Skeletal muscle satellite cell (primary cell): Measurements from ENCODE around the gene NUDT9. TPM values are rescaled to one million over a fixed set of nuclear protein-coding genes. Genes with fewer than 3 reads are reported as not detected.
A peak's percentile ranks its signal among the peaks of the same experiment; 100 is the strongest.
"Not testable (repeated sequence)": the region's sequence is repeated elsewhere in the genome, so short reads cannot be mapped to it uniquely, and the experiment has no call there.

Source experiments
- H3K27me3 ChIP-seq: 2 replicates; pipeline ENCODE4 v1.7.0; 2013; ENCODE audit warnings: low read length; ENCODE audit not compliant: control insufficient read depth, insufficient read depth
- H3K36me3 ChIP-seq: 2 replicates; pipeline ENCODE4 v1.7.0; 2013; ENCODE audit warnings: mild to moderate bottlenecking, control low read depth, low read length; ENCODE audit not compliant: insufficient read depth
- H3K4me1 ChIP-seq: 2 replicates; pipeline ENCODE4 v1.7.0; 2013; ENCODE audit warnings: low read length; ENCODE audit not compliant: control insufficient read depth, insufficient read depth
- H3K4me2 ChIP-seq: 2 replicates; pipeline ENCODE4 v1.7.0; 2013; ENCODE audit warnings: mild to moderate bottlenecking, low read length
- H3K4me3 ChIP-seq: 2 replicates; pipeline ENCODE4 v1.7.0; 2013; ENCODE audit warnings: low read length
- H3K9ac ChIP-seq: 2 replicates; pipeline ENCODE4 v1.7.0; 2013; ENCODE audit warnings: mild to moderate bottlenecking, low read depth, low read length, moderate library complexity
- H3K9me3 ChIP-seq: replicated peaks from 2 replicates; pipeline ENCODE4 v1.7.0; 2013; ENCODE audit warnings: mild to moderate bottlenecking, control low read depth, low read length
- total RNA-seq: library from RNA; depleted of rRNA; stranded (reverse); fragments of >200 nt; gene quantifications from 2 replicates; pipeline ENCODE4 v1.2.3, GENCODE V29; 2012; rRNA removed

NUDT9 gene, protein sequence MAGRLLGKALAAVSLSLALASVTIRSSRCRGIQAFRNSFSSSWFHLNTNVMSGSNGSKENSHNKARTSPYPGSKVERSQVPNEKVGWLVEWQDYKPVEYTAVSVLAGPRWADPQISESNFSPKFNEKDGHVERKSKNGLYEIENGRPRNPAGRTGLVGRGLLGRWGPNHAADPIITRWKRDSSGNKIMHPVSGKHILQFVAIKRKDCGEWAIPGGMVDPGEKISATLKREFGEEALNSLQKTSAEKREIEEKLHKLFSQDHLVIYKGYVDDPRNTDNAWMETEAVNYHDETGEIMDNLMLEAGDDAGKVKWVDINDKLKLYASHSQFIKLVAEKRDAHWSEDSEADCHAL
- 7.0 and 7.9 TPM in 2 replicates for total RNA-seq

DNA sequence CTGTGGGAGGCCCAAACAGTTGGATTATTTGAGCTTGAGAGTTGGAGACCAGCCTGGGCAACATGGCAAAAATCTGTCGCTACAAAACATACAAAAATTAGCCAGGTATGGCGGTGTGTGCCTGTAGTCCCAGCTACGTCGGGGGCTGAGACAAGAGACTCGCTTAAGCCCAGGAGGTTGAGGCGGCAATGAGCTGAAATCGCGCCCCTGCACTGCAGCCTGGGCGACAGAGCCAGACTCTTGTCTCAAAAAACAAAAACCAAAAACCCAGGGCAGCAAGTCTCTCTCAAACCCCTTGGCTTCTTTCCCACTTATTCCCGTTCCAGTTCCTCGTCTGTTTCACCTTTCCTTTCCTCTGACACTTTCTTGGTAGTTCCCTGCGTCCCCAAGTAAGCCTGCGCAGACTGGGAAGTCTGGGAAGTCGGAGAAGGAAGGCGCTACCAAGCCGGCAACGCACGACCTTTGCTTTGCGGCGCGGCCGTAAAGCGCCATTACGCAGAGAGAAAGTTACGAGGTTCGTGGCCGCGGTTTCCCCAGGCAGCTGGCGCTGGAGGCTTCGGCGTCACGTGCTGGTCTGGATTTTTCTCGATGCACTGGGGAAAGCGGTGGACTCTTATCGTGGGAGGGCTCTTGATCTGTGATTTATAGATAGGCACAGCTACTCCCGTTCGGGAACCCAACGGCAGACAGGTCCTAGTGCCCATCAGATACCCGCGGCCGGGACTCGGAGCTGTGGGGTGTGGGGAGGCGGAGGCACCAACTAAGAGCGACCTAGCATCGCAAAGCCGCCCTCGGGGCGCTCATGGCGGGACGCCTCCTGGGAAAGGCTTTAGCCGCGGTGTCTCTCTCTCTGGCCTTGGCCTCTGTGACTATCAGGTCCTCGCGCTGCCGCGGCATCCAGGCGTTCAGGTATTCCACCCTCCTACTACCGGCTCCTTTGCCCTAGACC, at the start of gene NUDT9:
Gene NUDT9 (plus strand): TSS at position 470 of the 949 bp plus-strand sequence. CDS start 333 bp downstream, at position 803.
- peak within 1 kb of the TSS; percentile 92 for H3K9ac ChIP-seq
- peaks cover 19% of the 10 kb centered on the region for H3K4me1 ChIP-seq
- peak within 1 kb of the TSS; percentile 93 for H3K4me2 ChIP-seq
- H3K9me3 ChIP-seq, result no peaks in the 10 kb centered on the region
- peak within 1 kb of the TSS; percentile 91 for H3K4me3 ChIP-seq
- no peaks in the 10 kb centered on the region for H3K36me3 ChIP-seq
- no peaks in the 10 kb centered on the region for H3K27me3 ChIP-seq

DNA sequence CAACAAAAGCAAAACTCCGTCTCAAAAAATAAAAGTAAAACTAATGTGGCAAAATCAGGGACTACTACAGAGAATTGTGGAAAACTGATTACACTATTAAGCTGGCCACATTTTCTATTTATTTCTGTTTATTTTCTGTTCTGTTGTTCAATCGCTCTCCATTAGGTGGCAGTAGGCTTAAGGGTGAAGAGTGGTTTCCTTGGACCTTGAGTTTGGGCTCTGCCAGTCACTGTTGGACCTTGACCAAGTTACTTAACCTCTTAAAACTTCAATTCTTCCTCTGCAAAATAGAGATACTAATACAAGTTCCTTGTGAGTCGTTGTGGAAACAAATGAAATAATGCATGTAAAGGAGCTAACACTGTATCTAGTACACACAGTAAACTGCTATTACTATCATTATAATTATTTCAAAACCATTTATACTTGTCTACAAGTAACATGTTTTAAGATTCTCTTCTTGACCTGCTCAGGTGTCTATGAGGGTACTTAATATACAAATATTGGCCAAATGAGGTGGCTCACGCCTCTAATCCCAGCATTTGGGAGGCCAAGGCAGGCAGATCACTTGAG, 46.6 kb upstream of the NUDT9 start:
- H3K4me2 ChIP-seq, result no peak overlapping the region
- H3K4me3 ChIP-seq, result no peak overlapping the region
- peaks cover 23% of the 10 kb centered on the region for H3K36me3 ChIP-seq

DNA sequence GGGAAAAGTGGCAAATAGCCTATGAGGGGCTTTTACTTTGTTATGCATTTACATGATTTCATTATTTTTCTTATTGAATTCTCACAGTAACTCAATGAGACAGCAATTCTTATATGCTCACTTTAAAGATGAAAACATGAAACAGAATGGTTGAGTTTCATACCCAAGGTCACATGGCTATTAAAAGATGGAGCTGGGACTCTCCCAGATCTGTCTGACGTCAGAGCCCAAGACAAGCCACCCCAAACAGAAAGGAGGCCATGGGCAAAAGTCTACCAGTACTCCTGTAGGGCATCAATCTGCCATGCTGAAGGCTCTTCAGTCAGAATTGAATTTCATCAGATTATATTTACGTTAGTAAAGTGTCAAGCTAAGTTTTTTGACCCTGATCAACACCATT, 44.6 kb upstream of the NUDT9 start:
- Histone ChIP-seq H3K9ac (no peak overlapping the region), H3K4me1 (peaks cover 10% of the 10 kb centered on the region), H3K36me3 (peaks cover 12% of the 10 kb centered on the region), H3K4me2 (no peak overlapping the region), H3K4me3 (no peak overlapping the region), H3K9me3 (no peaks in the 10 kb centered on the region), H3K27me3 (no peaks in the 10 kb centered on the region)

More for the DNA sequence above, 46.6 kb upstream of the NUDT9 start:
- Histone ChIP-seq H3K9ac (no peak overlapping the region), H3K27me3 (no peaks in the 10 kb centered on the region), H3K4me1 (peaks cover 10% of the 10 kb centered on the region), H3K9me3 (no peaks in the 10 kb centered on the region)

GRCh38 chr4:87382116-87382515, 40.3 kb upstream of the NUDT9 start:
- no peaks in the 10 kb centered on the region for H3K9me3 ChIP-seq
- no peak overlapping the region for H3K4me3 ChIP-seq
- no peak overlapping the region for H3K4me2 ChIP-seq
- H3K27me3 ChIP-seq, result no peaks in the 10 kb centered on the region
- no peak overlapping the region for H3K9ac ChIP-seq
- H3K4me1 ChIP-seq, result no peaks in the 10 kb centered on the region
- no peaks in the 10 kb centered on the region for H3K36me3 ChIP-seq

GRCh38 chr4:87382931-87383330, 39.4 kb upstream of the NUDT9 start:
- no peaks in the 10 kb centered on the region for H3K9me3 ChIP-seq
- H3K27me3 ChIP-seq, result no peaks in the 10 kb centered on the region
- H3K4me3 ChIP-seq, result no peak overlapping the region
- H3K4me2 ChIP-seq, result no peak overlapping the region
- no peaks in the 10 kb centered on the region for H3K36me3 ChIP-seq
- H3K9ac ChIP-seq, result no peak overlapping the region
- no peaks in the 10 kb centered on the region for H3K4me1 ChIP-seq

DNA sequence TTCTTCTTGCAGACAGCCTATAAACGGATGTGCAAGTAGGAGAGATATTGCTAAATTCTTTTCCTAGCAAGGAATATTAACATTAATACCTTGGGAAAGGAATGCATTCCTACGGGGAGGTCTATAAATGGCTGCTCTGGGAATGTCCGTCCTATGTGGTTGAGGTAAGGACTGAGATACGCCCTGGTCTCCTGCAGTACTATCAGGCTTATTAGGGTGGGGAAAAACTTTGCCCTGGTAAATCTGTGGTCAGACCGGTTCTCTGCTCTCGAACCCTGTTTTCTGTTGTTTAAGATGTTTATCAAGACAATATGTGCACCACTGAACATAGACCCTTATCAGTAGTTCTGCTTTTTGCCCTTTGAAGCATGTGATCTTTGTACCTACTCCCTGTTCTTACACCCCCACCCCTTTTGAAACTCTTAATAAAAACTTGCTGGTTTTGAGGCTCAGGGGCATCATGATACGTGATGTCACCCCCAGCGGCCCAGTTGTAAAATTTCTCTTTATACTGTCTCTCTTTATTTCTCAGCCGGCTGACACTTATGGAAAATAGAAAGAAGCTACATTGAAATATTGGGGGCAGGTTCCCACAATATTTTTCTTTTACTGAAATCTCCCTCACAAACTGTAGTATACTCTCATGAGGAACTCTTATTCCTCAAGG, 37.8 kb upstream of the NUDT9 start:
- H3K27me3 ChIP-seq, H3K4me3 ChIP-seq, H3K36me3 ChIP-seq, H3K9me3 ChIP-seq, H3K4me1 ChIP-seq, H3K4me2 ChIP-seq, H3K9ac ChIP-seq: not testable (repeated sequence)

- no peaks in the 10 kb centered on the region for H3K9me3 ChIP-seq
- H3K4me3 ChIP-seq, result no peak overlapping the region
- no peak overlapping the region for H3K9ac ChIP-seq
- H3K4me2 ChIP-seq, result no peak overlapping the region
- no peaks in the 10 kb centered on the region for H3K27me3 ChIP-seq
- no peaks in the 10 kb centered on the region for H3K36me3 ChIP-seq
- H3K4me1 ChIP-seq, result peaks cover 10% of the 10 kb centered on the region
Observed at GRCh38 chr4:87387237-87387636, 35.1 kb upstream of the NUDT9 start.

GRCh38 chr4:87388901-87389300, 33.5 kb upstream of the NUDT9 start:
- Histone ChIP-seq H3K4me1 (peaks cover 10% of the 10 kb centered on the region), H3K4me3 (no peak overlapping the region), H3K36me3 (no peaks in the 10 kb centered on the region), H3K9ac (no peak overlapping the region), H3K9me3 (no peaks in the 10 kb centered on the region), H3K4me2 (no peak overlapping the region), H3K27me3 (no peaks in the 10 kb centered on the region)

DNA sequence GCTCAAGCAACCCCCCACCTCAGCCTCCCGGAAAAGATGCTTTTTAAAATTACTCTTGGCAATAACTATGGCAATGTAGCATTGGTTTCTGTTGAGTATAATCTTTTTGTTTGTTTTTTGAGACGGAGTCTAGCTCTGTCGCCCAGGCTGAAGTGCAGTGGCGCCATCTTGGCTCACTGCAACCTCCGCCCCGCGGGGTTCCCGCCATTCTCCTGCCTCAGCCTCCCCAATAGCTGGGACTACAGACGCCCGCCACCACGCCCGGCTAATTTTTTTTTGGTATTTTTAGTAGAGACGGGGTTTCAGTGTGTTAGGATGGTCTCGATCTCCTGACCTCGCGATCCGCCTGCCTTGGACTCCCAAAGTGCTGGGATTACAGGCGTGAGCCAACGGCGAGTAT, 32.3 kb upstream of the NUDT9 start:
- peak overlapping the region; percentile 88 for H3K9ac ChIP-seq
- not testable (repeated sequence) for H3K4me1 ChIP-seq

DNA sequence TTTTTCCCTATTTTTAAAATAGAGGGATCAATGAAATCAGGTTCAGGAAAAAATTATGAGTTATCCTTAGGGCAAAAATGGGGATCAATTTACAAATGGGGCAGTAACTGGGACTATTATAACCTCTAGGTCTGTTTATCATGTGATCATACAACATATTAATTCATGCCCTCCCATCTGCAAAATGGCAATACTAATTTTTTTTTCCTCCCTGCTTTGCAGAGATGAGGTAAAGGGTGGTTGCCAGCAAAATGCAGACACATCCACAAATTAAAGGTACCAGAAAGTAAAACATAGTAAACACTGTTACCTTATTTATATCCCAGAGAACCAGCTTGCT, 31.9 kb upstream of the NUDT9 start:
- peak overlapping the region; percentile 77 for H3K4me2 ChIP-seq

More for the DNA sequence above, 32.3 kb upstream of the NUDT9 start:
- H3K27me3 ChIP-seq, H3K9me3 ChIP-seq, H3K36me3 ChIP-seq: not testable (repeated sequence)
- Histone ChIP-seq H3K4me3 (peak overlapping the region; percentile 79), H3K4me2 (peak overlapping the region; percentile 77)

More for the DNA sequence above, 31.9 kb upstream of the NUDT9 start:
- Histone ChIP-seq H3K9me3 (no peaks in the 10 kb centered on the region), H3K27me3 (no peaks in the 10 kb centered on the region), H3K4me3 (peak overlapping the region; percentile 79), H3K9ac (peak overlapping the region; percentile 88), H3K4me1 (peaks cover 10% of the 10 kb centered on the region), H3K36me3 (no peaks in the 10 kb centered on the region)
